HG03139 (cell line): ENCODE measurements around the gene KLF18.
"Not testable (repeated sequence)": the region's sequence is repeated elsewhere in the genome, so short reads cannot be mapped to it uniquely, and the experiment has no call there.

Experiments
- ATAC-seq: cut with Tn5 transposase; IDR thresholded peaks from one replicate; pipeline ENCODE4 v1.9.1; 2021; ENCODE audit not compliant: unreplicated experiment

KLF18 gene

DNA sequence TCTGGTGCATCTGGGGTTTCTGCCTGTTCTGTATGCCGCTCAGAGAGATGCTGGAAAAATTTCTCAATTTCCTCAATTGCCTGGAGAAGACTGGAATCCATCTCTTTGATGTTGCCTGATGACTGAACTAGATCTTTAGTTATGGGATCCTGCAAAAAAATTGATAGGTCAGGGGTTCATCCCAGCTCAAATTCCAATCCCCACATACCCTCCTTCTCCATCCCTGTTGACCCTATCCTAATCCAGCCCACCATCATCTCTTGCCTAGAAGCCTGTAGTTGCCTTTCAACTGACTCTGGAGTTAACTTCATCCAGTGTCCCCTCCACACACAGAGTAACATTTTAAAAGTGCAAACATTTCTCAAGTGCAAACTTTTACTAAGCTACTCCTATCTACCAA is at the start of gene KLF18:
KLF18 (minus strand) TSS at position 101 of the 400 bp plus-strand sequence; CDS start at position 101, 0 bp downstream.
- no peak for ATAC-seq

DNA sequence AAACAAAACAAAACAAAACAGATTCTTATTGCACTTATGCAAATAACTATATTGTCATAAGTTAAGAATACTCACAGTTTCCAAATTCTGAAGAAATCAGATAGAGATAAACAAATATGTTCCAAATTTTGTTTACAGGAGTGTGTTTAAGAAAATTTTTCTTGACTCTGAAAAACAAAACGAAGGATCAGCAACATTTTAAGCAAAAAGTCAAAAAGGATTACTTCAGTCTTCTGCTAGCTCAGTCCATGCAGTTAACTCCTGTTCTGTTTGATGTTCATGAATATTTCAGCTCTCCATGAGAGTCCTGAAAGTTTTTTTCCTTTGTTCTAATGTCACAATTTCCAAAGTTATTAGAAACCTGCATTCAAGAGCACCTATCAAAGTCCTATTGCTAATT is 33.2 kb upstream of the KLF18 start:
- ATAC-seq, result no peak

DNA sequence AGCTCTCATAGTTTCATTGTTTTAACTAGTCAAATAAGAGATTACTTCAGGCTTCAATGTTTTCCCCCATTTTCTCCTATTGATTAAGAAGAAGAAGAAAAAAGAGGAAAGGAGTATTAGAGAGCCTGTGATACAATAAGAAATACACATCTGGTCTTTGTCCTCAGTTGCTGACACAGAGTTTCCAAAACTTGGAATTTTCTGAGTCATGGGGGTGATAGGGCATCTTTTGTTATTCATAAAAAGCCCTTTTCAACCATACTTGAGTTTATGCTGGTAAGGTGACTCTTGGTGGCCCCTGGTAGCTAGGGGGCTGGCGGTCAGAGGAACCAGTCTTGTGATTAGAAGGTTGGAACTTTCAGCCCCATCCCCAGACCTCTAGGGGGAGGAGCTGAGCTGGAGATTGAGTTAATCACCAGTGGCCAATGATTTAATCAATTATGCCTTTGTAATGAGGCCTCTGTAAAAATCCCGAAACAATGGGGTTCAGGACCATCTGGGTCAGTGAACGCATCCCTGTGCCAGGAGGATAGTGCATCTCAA is 28.9 kb upstream of the KLF18 start:
- ATAC-seq, result no peak

DNA sequence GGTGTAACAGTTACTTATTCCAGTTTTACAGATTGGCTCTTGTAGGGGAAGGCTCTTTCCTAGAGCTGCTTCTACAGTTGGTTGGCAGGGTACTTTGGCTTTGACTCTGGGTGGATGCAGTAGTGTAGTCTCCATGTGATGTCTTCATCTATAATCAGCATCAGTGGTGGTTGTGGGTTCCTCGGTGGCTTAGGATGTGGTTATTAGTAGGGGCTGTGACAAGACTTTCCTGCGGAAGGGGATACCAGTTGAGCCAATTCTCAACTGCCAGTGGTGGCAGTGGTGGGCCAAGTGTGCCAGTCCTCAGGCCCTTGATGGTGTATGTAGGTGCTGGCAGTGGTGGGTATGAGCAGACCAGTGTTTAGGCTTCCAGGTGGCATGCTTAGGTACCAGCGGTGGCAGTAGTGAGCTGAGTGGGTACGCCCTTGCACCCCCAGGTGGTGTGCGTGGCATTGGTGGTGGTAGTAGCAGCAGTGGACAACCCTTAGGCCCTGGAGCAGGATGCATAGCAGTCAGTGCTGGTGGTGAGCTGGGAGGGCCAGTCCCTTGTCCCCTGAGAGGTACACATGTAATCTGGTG is 27.2 kb upstream of the KLF18 start:
- no peak for ATAC-seq

DNA sequence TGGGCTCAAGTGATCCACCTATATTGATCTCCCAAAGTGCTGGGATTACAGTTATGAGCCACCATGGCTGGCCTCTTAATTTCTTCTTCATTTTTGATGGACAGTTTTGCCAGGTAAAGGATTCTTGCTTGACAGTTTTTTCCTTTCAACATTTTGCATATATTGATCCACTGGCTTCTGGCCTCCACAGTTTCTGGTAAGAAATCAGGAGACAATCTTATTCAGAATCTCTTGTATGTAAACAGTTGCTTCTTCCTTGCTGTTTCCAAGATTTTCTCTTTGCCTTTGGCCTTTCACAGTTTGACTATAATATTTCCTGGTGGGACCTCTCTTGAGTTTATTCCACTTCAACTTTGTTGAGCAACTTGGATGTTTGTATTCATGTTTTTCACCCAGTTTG is 20.1 kb upstream of the KLF18 start:
- no peak for ATAC-seq

GRCh38 chr1:44158871-44159270 is 17.4 kb upstream of the KLF18 start:
- ATAC-seq, result no peak

DNA sequence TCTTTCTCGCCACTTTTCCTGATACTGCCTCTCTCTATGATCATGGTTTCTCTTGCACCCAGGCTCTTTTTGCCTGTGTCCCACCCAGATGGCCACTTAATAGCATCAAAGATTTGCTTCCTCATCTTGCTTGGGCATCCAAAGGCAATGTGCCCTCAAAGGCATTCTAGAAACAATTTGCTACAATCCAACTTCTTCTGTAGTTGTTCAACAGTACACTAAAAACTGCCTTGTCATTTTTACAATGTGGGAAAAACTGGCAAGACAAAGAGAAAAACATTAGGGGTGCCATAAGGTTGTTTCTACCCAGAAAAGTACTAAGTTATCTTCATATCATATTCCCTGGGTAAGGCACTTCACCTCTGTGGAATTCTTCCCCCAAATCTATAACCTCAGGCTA is 16.5 kb upstream of the KLF18 start:
- ATAC-seq, result no peak

DNA sequence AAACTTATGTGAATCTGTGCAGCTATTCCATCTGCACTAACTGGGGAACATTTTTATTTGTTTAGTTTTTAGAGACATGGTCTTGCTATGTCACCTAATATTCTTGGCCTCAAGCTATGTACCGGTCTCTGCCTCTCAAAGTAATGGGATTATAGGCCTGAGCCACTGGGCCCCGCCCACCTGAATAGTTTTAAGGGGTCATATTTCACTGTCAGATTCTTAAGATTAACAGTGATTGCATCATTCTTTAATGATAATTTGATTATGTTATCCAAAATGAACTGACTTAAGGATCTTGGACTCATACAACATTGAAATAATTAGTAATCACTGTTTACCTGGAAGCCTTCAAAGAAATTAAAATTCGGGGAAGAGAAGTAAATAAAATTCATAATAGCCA is 12.6 kb upstream of the KLF18 start:
- ATAC-seq, result no peak

DNA sequence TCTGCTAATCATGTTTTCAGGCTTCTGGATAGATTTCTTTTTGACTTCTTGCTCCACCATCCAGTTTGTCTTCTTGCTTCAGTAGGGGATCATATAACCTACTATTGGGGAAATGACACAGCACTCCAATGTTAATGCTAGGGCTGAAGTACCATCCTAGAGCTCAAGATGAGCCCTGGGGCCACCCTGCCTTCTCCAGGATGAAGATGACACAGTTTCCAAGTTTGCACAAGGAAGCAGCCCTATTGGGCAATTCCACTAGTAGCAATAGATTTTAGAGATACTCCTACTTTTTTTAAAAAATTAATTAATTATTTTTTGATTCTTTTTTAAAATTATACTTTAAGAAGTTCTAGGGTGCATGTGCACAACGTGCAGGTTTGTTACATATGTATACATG is 11.3 kb upstream of the KLF18 start:
- ATAC-seq, result no peak

DNA sequence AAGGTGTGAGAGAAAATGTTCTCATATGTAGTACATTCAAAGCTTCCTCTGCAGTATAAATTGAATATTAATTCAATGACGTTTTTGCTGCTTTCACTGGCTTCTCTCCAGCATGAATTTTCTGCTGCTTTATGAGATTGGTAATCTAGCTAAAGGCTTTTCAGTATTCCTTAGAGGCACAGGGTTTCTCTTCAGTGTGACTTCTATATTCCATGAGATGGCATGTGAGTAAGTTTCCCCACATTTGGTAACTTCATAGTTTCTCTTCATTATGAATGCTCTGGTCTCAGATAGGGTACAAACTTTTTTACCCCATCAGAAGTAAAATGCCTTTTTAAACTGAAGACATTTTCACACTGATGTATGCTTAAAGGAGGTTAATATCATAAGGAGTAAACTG is 10.4 kb upstream of the KLF18 start:
- no peak for ATAC-seq

GRCh38 chr1:44151332-44151731 is 9.9 kb upstream of the KLF18 start:
- no peak for ATAC-seq

- no peak for ATAC-seq
Observed at GRCh38 chr1:44147582-44147981, 6.2 kb upstream of the KLF18 start.

DNA sequence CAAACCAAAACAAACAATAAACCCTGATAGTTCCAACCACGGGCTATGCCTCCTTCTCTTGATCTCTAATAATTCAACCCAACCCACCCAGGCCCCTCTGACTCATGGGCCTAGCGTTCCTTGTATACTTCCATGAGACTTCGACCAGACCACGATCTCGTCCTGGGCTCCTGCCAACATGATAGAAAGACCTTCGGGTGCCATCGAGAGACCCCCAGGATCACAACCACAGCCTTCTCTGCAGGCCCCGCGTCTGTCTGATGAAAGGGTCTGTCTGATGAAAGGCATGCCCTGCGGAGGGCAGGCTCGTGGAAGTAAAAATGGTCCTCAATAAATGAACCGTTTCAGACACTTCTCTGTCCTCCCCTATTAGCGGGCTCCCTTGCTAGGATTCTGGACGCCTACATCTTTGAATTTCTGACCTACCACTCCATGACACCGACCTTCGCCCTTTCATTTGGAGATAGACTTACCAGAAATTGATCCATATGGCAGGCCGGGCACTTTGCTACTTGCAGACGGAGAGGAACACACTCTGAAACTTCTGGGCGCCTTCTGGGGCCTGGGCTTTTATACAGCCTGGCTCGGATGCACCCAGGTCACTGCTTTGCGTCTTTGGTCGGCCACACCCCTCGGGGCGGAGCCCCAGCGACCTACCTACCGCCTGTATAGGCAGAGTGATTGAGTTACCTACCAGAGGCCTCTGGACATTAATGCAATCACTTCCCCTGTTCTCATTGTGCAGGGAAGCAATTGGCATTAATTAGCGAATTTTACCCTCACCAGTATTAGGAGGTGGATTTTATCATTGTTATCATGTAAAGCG is 5.3 kb upstream of the KLF18 start:
- ATAC-seq, result no peak

- no peak for ATAC-seq
Observed at GRCh38 chr1:44144962-44145756, 3.7 kb upstream of the KLF18 start.

DNA sequence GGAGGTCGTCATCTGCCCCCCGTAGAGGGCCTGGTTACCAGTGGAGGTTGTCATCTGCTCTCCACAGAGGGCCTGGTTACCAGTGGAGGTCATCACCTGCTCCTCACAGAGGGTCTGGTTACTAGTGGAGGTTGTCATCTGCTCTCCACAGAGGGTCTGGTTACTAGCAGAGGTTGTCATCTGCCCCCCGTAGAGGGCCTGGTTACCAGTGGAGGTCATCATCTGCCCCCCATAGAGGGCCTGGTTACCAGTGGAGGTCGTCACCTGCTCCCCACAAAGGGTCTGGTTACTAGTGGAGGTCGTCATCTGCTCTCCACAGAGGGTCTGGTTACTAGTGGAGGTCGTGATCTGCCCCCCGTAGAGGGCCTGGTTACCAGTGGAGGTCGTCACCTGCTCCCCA is 1.9 kb downstream of the KLF18 start:
- ATAC-seq, result not testable (repeated sequence)

GRCh38 chr1:44138239-44138638 is 3.2 kb downstream of the KLF18 start:
- no peak for ATAC-seq

GRCh38 chr1:44135886-44136285 is 5.5 kb downstream of the KLF18 start:
- ATAC-seq, result no peak

DNA sequence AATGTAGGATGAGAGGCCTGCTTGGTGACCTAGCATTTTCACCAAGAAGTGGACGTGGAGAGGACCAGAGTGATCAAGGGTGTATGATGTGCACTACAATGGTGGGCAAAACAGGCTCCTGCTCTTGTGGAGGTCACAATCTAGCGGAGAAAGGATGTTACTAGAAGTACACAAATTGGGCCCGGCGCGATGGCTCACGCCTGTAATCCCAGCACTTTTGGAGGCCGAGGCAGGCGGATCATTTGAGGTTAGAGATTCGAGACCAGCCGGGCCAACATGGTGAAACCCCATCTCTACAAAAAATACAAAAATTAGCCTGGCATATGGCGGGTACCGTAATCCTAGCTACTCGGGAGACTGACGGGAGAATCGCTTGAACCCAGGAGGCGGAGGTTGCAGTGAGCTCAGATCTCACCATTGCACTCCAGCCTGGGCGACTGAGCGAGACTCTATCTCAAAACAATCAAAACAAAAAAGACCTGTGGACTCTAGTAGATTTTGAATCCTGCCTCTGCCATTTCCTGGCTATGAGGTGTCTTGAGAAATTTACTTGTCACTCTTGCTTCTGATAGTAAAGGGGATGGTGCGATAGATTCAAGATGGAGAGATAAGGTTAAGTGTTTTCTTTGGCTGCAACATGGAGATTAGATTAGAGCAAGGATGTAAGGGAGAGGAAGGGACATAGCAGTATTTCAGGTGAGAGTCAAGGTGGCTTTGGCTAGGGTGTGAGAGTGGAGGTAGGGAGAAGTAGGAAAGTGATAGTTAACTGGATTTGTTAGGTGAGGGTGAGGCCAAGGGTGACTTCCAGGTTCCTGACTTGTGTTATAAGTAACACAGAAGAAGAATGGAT is 7.1 kb downstream of the KLF18 start:
- ATAC-seq, result no peak

DNA sequence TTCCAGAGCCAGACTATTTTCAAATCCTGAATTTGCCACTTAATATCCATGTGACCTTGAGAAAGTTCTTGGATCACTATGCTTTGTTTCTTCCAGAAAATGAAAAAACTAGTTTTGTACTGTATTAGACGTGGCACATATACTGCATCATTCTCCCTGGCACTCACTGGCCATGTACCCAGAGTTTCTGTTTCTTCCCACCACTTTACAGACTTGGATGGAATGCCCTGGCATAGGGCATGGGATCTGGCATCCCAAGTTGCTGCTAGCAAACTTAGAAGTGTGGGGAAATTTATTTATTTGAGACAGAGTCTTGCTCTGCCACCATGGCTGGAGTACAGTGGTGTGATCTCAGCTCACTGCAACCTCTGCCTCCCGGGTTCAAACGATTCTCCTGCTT is 10.0 kb downstream of the KLF18 start:
- no peak for ATAC-seq

- ATAC-seq, result no peak
Observed at GRCh38 chr1:44129616-44130500, 11.6 kb downstream of the KLF18 start.
